NT2/D1 (cell line): ENCODE data around the gene QKI.

Source experiments
- SUZ12 ChIP-seq: IDR thresholded peaks from 2 replicates; pipeline ENCODE4 v1.6.1; 2011; ENCODE audit not compliant: insufficient read length, insufficient read depth; ENCODE audit errors: extremely low read depth
- YY1 ChIP-seq: IDR thresholded peaks from 2 replicates; pipeline ENCODE4 v1.6.1; 2011; ENCODE audit not compliant: insufficient read length, insufficient read depth
- ZNF274 ChIP-seq: IDR thresholded peaks from 2 replicates; pipeline ENCODE4 v1.6.1; 2011; ENCODE audit warnings: mild to moderate bottlenecking, low read depth, low read length

- TF ChIP-seq YY1, result no peak
- TF ChIP-seq SUZ12, result no peak
- TF ChIP-seq ZNF274, result no peak
These were observed 5.1 kb downstream of the QKI start for GRCh38 chr6:163419413-163420288.
